Heart left ventricle (tissue), 16 donors: Measurements from ENCODE around the gene YJEFN3. TPM values are rescaled to one million over a fixed set of nuclear protein-coding genes. Genes with fewer than 3 reads are reported as not detected.

ENCODE experiments used
- ATAC-seq, 4 donors: fragments of 200-7000 bp; cut with Tn5 transposase; one replicate each; pipeline ENCODE4 v1.9.1; 2020 to 2022; ENCODE audit warnings: moderate library complexity in 4 of 4, mild to moderate bottlenecking in 3 of 4, moderate number of reproducible peaks in 1 of 4
- DNase-seq, 5 donors: peaks; one replicate each; pipeline ENCODE4 v3.0.0-alpha.2; 2020
- H3K27ac ChIP-seq, 12 donors: fragments of 200-600 bp; sonication (generic) in 4 of 12; one replicate each; pipeline versions ENCODE4 v1.5.0 to v1.8.0; 2016 to 2022; ENCODE audit warnings: mild to moderate bottlenecking in 2 of 12
- H3K27me3 ChIP-seq, 9 donors: fragments of 200-600 bp; sonication (generic) in 2 of 9; one replicate each; pipeline versions ENCODE4 v1.5.1 to v1.8.0; 2016 to 2022; ENCODE audit warnings: mild to moderate bottlenecking in 3 of 9
- H3K36me3 ChIP-seq, 9 donors: fragments of 200-600 bp; sonication (generic) in 2 of 9; one replicate each; pipeline versions ENCODE4 v1.5.0 to v1.8.0; 2018 to 2022; ENCODE audit warnings: mild to moderate bottlenecking in 2 of 9
- H3K4me1 ChIP-seq, 12 donors: fragments of 200-600 bp; sonication (generic) in 4 of 12; one replicate each; pipeline versions ENCODE4 v1.5.0 to v1.8.0; 2016 to 2022; ENCODE audit warnings: mild to moderate bottlenecking in 3 of 12
- H3K4me3 ChIP-seq, 12 donors: fragments of 200-600 bp; sonication (generic) in 4 of 12; one replicate each; pipeline versions ENCODE4 v1.5.0 to v1.8.0; 2017 to 2022; ENCODE audit warnings: mild to moderate bottlenecking in 9 of 12, moderate library complexity in 4 of 12
- H3K9me3 ChIP-seq, 12 donors: fragments of 200-600 bp; sonication (generic) in 4 of 12; one replicate each; pipeline versions ENCODE4 v1.5.0 to v1.8.0; 2016 to 2022; ENCODE audit warnings: mild to moderate bottlenecking in 1 of 12
- POLR2A ChIP-seq, 2 donors: fragments of 450-650 bp; IDR thresholded peaks; one replicate each; pipeline ENCODE4 v1.6.1; 2017; ENCODE audit warnings: antibody characterized with exemption in 2 of 2, mild to moderate bottlenecking in 2 of 2, moderate library complexity in 2 of 2
- WGBS, 4 donors: extraction: QIAGEN DNeasy Blood & Tissue Kit in 2 of 4; methylation state at CpG; one replicate each; pipeline versions ENCODE4 v1.1.5 to v1.1.7; 2013 to 2018; 5-methylcytosine and 5-hydroxymethylcytosine counted together
- intact Hi-C, 10 donors: fragments of 100-400 bp; cut with DNase I; formaldehyde crosslinking; loops; one replicate each; pipeline versions ENCODE4 v1.11.1 to v1.14.2; 2022
- polyA plus RNA-seq, 2 donors: library from polyadenylated mRNA; stranded (reverse); fragments of 200-250 nt; gene quantifications; one replicate each; pipeline ENCODE4 v1.2.3, GENCODE V29; 2013
- total RNA-seq, 9 donors: library from RNA; depleted of rRNA in 2 of 9; stranded (reverse); fragments of >200 nt in 2 of 9; fragmentation: NEBNext Ultra II Directional in 3 of 9; extraction: Animal tissue kit (Norgen Biotek cat#: 25700) in 3 of 9; gene quantifications; one replicate each; pipeline versions ENCODE4 v1.1.0 to v1.2.4, GENCODE V29; 2016 to 2023
- TF ChIP-seq, protein P1 (sequence below), 12 donors: fragments of 200-600 bp; sonication (generic) in 4 of 12; IDR thresholded peaks; one replicate each; pipeline versions ENCODE4 v1.5.0 to v1.8.0; 2018 to 2022; ENCODE audit warnings: antibody characterized with exemption in 12 of 12, mild to moderate bottlenecking in 5 of 12
- donor health status: ischemic (EF 13 %, LVEDD 7.1; RV severe dilation, severe dysfunction).
- donor health status: healthy with polysubstance abuse.
- donor health status: DM: no; HTN: yes; CAD: no.
- donor health status: DM: no; HTN: no; CAD: no.
- donor health status: ischemic (EF 25% LVEDD 6.9; RV normal size, moderate dysfunction).
- donor health status: ischemic (EF 25% LVEDD 5.7; RV mildly dilated, moderate dysfunction).
- donor health status: healthy.
- donor health status: DM: yes; HTN: yes; CAD: no.
- donor health status: ischemic (EF 35%, LVEDD 5.7; RV mildly dilated, moderate dysfunction).
- donor health status: nonischemic (EF 11% LVEDD 7.7; RV severe dilation, severe dysfunction).
- donor health status: DM: yes; HTN: yes; CAD: no.
- donor health status: PGD.
- donor health status: ischemic (EF 29% LVEDD 5.4; RV normal size, mild dysfunction).
- donor health status: nonischemic (EF 23%, LVEDD 6.1; RV moderate dilation, normal function).

The YJEFN3 gene
- total and polyA plus RNA-seq, 11 donors: 1.2 to 5.4 (median 2.5) TPM; not detected in 1

DNA sequence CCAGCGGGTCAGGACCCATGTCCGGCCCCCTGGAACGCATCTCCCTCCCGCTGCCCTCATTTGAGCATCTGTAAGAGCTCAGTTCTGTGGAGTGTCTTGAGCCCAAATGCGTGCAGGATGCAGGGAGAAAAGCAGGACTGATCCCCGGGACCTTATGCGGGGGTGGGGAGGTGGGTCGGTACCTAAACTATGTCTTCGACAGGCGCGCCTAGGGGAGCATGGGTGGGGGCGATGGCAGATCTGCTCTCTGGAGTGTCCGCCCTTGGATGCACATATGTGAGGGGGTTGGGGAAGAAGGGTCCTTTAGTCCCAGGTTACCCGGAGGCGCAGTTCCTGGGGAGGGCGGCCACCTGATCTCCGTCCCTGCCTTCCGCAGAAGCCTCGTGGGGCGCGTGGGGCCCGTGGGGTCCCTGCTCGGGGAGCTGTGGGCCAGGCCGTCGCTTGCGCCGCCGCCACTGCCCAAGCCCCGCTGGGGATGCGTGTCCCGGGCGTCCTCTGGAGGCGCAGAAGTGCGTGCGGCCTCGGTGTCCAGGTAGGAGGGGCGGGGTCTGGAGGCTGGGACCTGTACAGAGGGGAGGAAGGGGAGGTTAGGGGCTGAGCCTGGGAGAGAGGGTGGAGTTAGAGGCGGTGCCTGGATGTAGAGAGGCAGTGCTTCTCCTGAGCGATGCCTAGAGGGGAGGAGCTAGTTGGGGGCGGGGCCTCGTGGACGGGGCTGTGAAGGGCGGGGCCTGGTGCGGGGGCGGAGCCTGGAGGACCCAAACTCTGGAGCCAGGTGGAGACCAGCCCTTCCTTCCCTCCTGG is 12.2 kb downstream of the YJEFN3 start:
- H3K36me3 ChIP-seq: no peaks in the 10 kb centered on the region
- ATAC-seq: peak in 1 of 4 donors; percentile 32
- no peaks in the 10 kb centered on the region for H3K9me3 ChIP-seq
- H3K4me3 ChIP-seq: peak overlapping the region in 5 of 12 donors; percentile 5 to 37 (median 21)
- DNase-seq: no peak
- TF ChIP-seq POLR2A (IDR thresholded peaks at IDR 0.05): no peak
- TF ChIP-seq, protein P1, sequence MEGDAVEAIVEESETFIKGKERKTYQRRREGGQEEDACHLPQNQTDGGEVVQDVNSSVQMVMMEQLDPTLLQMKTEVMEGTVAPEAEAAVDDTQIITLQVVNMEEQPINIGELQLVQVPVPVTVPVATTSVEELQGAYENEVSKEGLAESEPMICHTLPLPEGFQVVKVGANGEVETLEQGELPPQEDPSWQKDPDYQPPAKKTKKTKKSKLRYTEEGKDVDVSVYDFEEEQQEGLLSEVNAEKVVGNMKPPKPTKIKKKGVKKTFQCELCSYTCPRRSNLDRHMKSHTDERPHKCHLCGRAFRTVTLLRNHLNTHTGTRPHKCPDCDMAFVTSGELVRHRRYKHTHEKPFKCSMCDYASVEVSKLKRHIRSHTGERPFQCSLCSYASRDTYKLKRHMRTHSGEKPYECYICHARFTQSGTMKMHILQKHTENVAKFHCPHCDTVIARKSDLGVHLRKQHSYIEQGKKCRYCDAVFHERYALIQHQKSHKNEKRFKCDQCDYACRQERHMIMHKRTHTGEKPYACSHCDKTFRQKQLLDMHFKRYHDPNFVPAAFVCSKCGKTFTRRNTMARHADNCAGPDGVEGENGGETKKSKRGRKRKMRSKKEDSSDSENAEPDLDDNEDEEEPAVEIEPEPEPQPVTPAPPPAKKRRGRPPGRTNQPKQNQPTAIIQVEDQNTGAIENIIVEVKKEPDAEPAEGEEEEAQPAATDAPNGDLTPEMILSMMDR (IDR thresholded peaks at IDR 0.05): no peak
- peaks cover 4 to 31% (median 14%) of the 10 kb centered on the region in 12 donors for H3K4me1 ChIP-seq
- 3 to 5% (median 4%) methylated on average over 15 to 45 of the region's 45 CpGs for WGBS, 4 donors
- H3K27ac ChIP-seq: no peak overlapping the region
- peaks cover 23 to 79% (median 33%) of the 10 kb centered on the region in 9 donors for H3K27me3 ChIP-seq
- intact Hi-C loops: no loop called here

DNA sequence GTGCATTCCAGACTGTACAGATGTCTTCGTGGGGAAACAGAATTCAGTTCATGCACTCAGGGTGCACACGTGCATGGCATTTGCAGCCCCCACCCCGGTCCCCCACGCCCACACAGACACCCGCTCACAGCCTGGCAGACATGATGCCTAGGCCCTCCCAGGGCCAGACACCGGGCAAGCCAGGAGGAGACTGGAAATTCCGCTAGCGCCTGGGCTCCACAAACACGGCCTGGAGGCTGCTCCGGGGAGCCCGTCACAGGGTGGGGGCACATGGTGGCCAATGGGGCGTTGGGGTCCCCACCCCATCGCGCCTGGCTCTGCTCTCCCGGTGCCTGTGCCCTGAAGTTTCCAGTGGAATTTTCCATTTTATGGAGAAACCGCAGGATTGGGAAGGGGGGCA is 12.9 kb downstream of the YJEFN3 start:
- Histone ChIP-seq H3K27me3 (peaks cover 23 to 84% (median 33%) of the 10 kb centered on the region in 9 donors), H3K27ac (no peak overlapping the region), H3K36me3 (no peaks in the 10 kb centered on the region), H3K4me1 (peaks cover 4 to 36% (median 14%) of the 10 kb centered on the region in 12 donors), H3K9me3 (no peaks in the 10 kb centered on the region), H3K4me3 (no peak overlapping the region)
- ATAC-seq (no peak), DNase-seq (no peak)
- intact Hi-C loops: no loop called here
- TF ChIP-seq POLR2A (IDR thresholded peaks at IDR 0.05): no peak
- TF ChIP-seq, protein P1 (IDR thresholded peaks at IDR 0.05): no peak
- 83 to 97% (median 84%) methylated on average over 12 to 16 of the region's 16 CpGs for WGBS, 4 donors

DNA sequence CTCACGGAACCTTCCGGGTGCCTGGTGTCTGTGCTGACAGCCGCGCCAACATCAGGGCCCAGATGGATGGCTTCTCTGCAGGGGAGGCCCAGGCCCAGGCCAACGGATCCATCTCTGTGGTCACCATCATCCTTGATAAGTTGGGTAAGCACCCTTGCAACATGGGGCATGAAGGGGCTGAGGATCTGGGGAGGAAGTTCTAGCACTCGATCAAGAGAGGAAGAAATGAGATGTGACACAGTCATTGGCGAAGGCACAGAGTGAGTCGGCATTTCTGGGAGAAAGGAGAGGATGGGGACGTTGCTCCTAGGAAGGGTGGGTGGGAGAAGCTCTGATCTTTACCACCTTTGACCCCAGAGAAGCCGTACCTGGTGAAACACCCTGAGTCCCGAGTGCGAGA is 13.8 kb downstream of the YJEFN3 start:
- H3K27ac ChIP-seq: no peak overlapping the region
- TF ChIP-seq POLR2A (IDR thresholded peaks at IDR 0.05): no peak
- TF ChIP-seq, protein P1 (IDR thresholded peaks at IDR 0.05): no peak
- DNase-seq (no peak), ATAC-seq (no peak)
- no peaks in the 10 kb centered on the region for H3K9me3 ChIP-seq
- intact Hi-C loops: no loop called here
- 83 to 90% (median 88%) methylated on average over 12 of the region's 12 CpGs for WGBS, 4 donors
- no peaks in the 10 kb centered on the region for H3K36me3 ChIP-seq
- peaks cover 23 to 84% (median 33%) of the 10 kb centered on the region in 9 donors for H3K27me3 ChIP-seq
- peaks cover 4 to 45% (median 21%) of the 10 kb centered on the region in 12 donors for H3K4me1 ChIP-seq
- no peak overlapping the region for H3K4me3 ChIP-seq

DNA sequence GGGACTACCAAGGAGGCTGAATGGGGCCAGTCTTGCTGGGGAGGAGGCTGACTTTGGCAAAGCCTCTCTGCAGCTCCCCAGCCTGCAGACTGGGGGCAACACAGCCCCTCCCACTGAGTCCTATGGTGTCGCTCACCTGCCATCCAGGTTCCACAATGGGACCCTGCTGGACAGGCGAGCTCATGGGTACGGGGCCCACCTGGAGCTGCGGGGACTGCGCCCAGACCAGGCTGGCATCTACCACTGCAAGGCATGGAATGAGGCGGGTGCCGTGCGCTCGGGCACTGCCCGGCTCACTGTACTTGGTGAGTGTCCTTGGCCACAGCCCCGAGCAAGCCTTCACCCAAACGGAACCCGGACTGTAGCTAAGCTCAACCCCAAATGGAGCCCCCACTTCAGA is 14.4 kb downstream of the YJEFN3 start:
- peaks cover 3 to 46% (median 17%) of the 10 kb centered on the region in 12 donors for H3K4me1 ChIP-seq
- ATAC-seq: no peak
- H3K4me3 ChIP-seq: no peak overlapping the region
- no peak for DNase-seq
- H3K27me3 ChIP-seq: peaks cover 23 to 79% (median 29%) of the 10 kb centered on the region in 9 donors
- no peak overlapping the region for H3K27ac ChIP-seq
- 89 to 95% (median 95%) methylated on average over 13 of the region's 13 CpGs for WGBS, 4 donors
- H3K9me3 ChIP-seq: no peaks in the 10 kb centered on the region
- H3K36me3 ChIP-seq: no peaks in the 10 kb centered on the region
- TF ChIP-seq, protein P1 (IDR thresholded peaks at IDR 0.05): no peak
- TF ChIP-seq POLR2A (IDR thresholded peaks at IDR 0.05): no peak
- intact Hi-C loops: no loop called here
